HL-60 (cell line): ENCODE measurements around the gene MEN1.

Experiments
- DNase-seq, 2 experiments: peaks; one replicate each; pipeline ENCODE4 v3.0.0-alpha.2; 2010 to 2020; ENCODE audit warnings: low read depth in 1 of 2, low spot score in 1 of 2
- H3K27ac ChIP-seq: fragments of 250-450 bp; sonication (Bioruptor Pico); replicated peaks from 2 replicates; pipeline ENCODE4 v1.5.1; 2020; ENCODE audit warnings: mild to moderate bottlenecking, moderate library complexity
- H3K27me3 ChIP-seq: fragments of 250-450 bp; sonication (Bioruptor Pico); 2 replicates; pipeline ENCODE4 v1.5.1; 2021; ENCODE audit warnings: mild to moderate bottlenecking, moderate library complexity; ENCODE audit not compliant: insufficient read depth, poor library complexity, severe bottlenecking
- H3K4me3 ChIP-seq: replicated peaks from 2 replicates; pipeline ENCODE4 v1.5.1; 2011; ENCODE audit warnings: mild to moderate bottlenecking, control low read depth, low read length; ENCODE audit not compliant: insufficient read depth
- CTCF ChIP-seq: IDR thresholded peaks from one replicate; pipeline ENCODE4 v1.5.1; 2011; ENCODE audit warnings: low read length, control low read depth, inconsistent platforms; ENCODE audit not compliant: insufficient read depth
- GABPA ChIP-seq: IDR thresholded peaks from 2 replicates; pipeline ENCODE4 v1.6.1; 2012; ENCODE audit warnings: low read depth
- POLR2AphosphoS5 ChIP-seq: IDR thresholded peaks from 2 replicates; pipeline ENCODE4 v1.6.1; 2012; ENCODE audit warnings: low read depth
- REST ChIP-seq: IDR thresholded peaks from 2 replicates; pipeline ENCODE4 v1.6.1; 2012; ENCODE audit warnings: low read depth; ENCODE audit not compliant: insufficient replicate concordance
- SPI1 ChIP-seq: IDR thresholded peaks from 2 replicates; pipeline ENCODE4 v1.6.1; 2012; ENCODE audit warnings: low read depth, mild to moderate bottlenecking, borderline replicate concordance

Gene MEN1

GRCh38 chr11:64799623-64800302 lies 10.6 kb downstream of the MEN1 start:
- no peaks in the 10 kb centered on the region for H3K27me3 ChIP-seq
- DNase-seq, result no peak
- H3K27ac ChIP-seq, result no peak overlapping the region
- TF ChIP-seq GABPA, result no peak
- no peak for TF ChIP-seq CTCF
- TF ChIP-seq SPI1, result no peak
- no peak for TF ChIP-seq POLR2AphosphoS5
- no peak for TF ChIP-seq REST
- no peak overlapping the region for H3K4me3 ChIP-seq

- Histone ChIP-seq H3K4me3 (no peak overlapping the region), H3K27ac (no peak overlapping the region), H3K27me3 (no peaks in the 10 kb centered on the region)
- DNase-seq, result no peak
- TF ChIP-seq GABPA (no peak), SPI1 (no peak), POLR2AphosphoS5 (no peak), CTCF (no peak), REST (no peak)
These were observed 11.1 kb downstream of the MEN1 start for GRCh38 chr11:64799256-64799622.

- no peaks in the 10 kb centered on the region for H3K27me3 ChIP-seq
- no peak overlapping the region for H3K27ac ChIP-seq
- no peak for DNase-seq
- no peak overlapping the region for H3K4me3 ChIP-seq
- TF ChIP-seq CTCF (no peak), REST (no peak), SPI1 (no peak), GABPA (no peak), POLR2AphosphoS5 (no peak)
These were observed 13.4 kb downstream of the MEN1 start for GRCh38 chr11:64796757-64797541.
